Right lobe of liver (tissue), 4 donors: ENCODE measurements around the gene RPUSD1.

ENCODE experiments used
- CTCF ChIP-seq, 4 donors: fragments of 200-600 bp in 3 of 4; fragments of 450-650 bp in 1 of 4; IDR thresholded peaks; one replicate each; pipeline versions ENCODE4 v1.5.1 to v1.8.0; 2016 to 2022; ENCODE audit warnings: antibody characterized with exemption in 4 of 4, mild to moderate bottlenecking in 2 of 4
- POLR2A ChIP-seq: fragments of 450-650 bp; IDR thresholded peaks from one replicate; pipeline ENCODE4 v1.6.1; 2017; ENCODE audit warnings: antibody characterized with exemption, mild to moderate bottlenecking
- donor health status: DM: no; HTN: no; CAD: no.
- donor health status: DM: no; HTN: no; CAD: no.
- donor health status: DM: no; HTN: yes; CAD: no.

GRCh38 chr16:784431-784830 is 3.8 kb downstream of the RPUSD1 start:
- no peak for TF ChIP-seq CTCF (IDR thresholded peaks at IDR 0.05)
- TF ChIP-seq POLR2A: no peak
